Measurements from ENCODE around the gene OPCML.

OPCML gene

DNA sequence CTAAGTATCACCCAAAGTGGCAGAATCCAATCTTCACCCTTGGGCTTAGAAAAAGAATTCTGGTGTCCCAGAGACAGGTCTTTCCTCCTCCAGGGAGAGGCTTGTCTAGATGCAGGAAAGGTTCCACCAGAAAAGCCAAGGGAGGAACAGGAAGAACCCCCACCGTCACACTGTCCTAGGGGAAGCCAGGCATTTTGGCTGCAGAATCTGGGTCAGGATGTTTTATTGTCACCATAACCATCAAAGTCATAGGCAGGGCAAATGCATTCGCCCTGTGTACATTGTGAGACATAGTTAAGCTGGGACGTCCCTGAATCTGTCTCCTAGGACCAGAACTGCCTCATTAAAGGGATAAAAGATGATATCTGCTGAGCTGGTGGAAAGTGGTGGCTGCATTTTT, 590.5 kb downstream of the OPCML start:
- no peak for DNase-seq (ENCODE audit: low read depth in 2 of 2)

- peak in 1 of 2 experiments; percentile 17 for DNase-seq (ENCODE audit: low read depth in 2 of 2)
Measured at GRCh38 chr11:132941024-132941646, 591.2 kb downstream of the OPCML start.

DNA sequence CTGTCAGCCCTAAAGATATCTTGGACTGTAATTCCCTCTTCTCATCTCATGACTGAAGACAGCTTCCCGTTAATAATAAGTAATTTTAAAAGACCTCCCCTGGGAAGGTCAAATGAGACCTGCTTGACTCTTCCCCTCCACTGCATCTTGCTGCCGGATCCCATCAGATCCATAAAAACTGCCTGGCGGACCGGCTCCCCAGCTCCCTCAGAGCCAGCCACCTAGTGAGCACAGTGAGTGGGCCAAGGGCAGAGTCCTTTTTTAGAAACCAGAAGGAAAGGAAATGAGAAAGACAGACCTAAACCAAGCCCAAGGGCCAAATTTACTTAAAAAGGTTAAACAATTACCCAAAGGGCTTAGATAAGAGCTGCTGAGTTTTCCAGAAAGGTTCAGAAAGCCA, 595.3 kb downstream of the OPCML start:
- DNase-seq (ENCODE audit: low read depth in 2 of 2): no peak

GRCh38 chr11:132935383-132935782, 596.9 kb downstream of the OPCML start:
- DNase-seq (ENCODE audit: low read depth in 2 of 2): no peak

DNA sequence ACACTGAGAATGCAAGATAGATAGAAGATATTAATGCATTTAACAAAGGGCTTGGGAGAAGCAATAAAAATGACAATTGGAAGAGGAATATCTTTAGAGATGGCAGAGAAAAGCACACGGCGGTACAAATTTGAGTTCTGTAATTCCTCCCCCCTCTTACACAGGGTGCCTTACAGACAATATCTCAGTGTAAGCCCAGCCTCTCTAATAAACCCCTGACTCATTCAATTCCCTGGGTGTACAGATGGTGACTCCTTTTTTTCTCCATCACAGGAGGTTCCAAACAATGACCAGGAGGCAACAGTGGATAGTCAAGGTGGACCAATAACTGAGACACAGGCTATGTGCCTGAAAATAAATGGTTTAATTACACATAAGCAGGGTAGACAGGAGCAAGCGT, 598.6 kb downstream of the OPCML start:
- no peak for DNase-seq (ENCODE audit: low read depth in 2 of 2)

DNA sequence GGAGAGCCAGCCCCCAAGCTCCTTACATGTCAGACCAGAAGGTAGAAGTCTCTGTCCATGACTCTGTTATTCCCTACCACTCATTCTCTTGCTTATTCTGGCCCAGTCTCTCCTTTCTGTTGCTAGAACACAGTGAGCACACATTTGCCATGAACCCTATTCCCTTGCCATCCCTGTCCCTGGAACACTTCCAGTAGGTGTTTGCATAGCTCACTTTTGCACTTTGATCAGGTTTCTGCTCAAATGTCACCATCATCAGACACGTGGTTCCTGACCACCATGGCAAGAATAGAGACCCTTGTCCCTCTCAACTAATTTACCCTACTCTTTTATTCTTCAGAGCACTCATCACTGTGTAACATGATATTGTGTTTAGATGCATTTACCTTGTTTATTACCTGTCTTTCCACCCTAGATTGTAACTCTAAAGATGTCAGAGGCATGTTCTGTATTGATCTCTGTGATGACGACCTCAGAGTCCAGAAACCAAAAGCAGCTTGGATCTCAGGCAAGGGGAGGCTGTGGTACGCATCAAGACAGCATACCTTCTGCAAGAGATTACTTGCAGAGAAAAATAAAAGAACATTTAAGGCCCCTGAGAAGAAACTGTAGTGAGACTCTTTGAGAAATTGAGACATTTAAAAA, 606.4 kb downstream of the OPCML start:
- no peak for DNase-seq (ENCODE audit: low read depth in 2 of 2)

GRCh38 chr11:132921597-132921996, 610.7 kb downstream of the OPCML start:
- DNase-seq (ENCODE audit: low read depth in 2 of 2): no peak

GRCh38 chr11:132920451-132921096, 611.7 kb downstream of the OPCML start:
- no peak for DNase-seq (ENCODE audit: low read depth in 2 of 2)

DNA sequence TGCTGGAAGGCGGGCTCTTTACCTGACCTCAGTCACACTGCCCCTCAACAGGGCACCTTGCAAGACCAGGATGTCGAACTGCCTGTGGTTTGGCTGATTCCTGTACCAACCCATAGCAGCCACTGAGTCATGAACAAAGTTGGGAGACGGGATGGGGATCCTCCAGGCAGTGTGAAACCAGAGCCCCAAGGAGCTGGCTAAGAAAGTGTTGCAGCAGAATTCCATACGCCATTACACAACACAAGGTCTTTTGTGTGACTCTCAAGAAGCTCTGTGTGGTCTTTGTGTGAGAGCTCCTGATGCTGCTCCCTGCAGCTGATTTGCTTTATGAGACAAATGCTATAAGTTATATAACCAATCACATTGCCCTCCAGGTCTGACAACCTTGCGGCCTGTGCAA, 617.7 kb downstream of the OPCML start:
- no peak for DNase-seq (ENCODE audit: low read depth in 2 of 2)

DNA sequence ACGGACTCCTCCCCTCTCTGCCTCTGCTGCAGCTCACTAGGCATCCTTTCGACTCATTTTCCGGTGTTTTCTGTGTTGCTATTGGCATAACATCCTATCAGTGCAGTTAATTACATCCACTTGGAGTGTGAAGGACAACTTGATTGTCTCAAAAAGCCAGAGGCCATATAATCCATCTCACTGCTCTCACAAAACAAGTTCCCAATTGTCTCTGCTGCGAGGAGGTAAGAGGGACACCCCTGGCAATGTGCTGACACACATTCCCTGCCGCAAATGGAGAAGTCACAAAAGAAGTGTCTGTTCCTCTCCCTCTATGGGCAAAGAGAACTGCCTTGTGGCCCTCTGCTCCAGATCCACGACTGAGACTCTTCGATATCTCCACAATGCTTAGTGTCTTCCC, 618.4 kb downstream of the OPCML start:
- no peak for DNase-seq (ENCODE audit: low read depth in 2 of 2)

DNA sequence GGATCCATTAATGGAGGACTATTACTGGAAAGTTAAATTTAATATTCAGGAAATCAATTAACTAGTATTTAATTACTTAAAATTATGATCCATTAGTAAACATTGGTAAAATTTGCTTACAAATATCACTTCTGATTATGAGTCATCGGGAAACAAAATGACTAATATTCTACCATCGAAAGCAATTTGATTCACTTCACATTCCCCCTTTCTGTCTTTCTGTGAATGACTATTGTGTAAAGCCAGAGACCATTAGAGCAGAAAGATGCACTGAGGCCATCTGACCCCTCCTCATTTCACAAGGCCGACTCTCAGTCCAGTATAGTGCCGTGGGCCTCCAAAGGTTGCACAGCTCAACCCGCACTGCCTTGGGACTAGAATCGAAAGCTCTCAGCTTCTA, 619.0 kb downstream of the OPCML start:
- DNase-seq (ENCODE audit: low read depth in 2 of 2): no peak

- peak; percentile 93 for DNase-seq (ENCODE audit: low read depth in 2 of 2)
Measured at GRCh38 chr11:132911186-132911585, 621.1 kb downstream of the OPCML start.

DNA sequence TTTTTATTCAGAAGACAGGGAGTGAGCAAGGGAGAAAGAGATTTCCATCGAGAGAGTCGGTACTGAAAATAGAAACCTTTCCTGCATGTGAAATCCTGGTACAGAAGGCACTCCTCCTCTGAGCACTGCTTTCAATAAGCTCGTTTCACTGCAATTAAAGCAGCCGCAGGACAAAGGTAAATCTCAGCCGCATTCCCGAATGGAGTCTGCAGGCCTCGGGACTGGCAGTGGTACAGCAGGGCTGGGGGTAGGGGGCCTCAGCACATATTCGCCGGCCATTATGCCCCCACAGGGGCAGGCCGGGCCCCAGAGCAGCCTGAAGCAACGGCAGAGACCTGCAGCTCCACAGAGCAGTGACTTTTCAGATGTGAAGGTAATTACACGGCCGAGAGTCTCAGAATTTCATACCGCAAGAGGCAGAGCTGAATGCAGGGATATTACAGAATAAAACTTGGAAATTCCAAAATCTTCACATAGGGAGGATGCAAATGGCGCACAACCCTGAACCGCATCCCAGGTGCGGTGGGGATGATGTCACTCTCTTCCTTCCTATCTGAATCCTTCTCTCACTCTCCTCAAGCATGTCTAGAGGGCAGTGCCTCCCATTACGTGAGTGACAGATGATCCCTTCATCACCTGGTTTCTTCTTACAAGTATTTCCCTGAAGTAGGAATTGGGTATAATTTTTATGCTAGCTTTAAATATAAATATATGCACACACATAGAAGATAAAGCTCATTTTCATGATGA, 622.1 kb downstream of the OPCML start:
- no peak for DNase-seq (ENCODE audit: low read depth in 2 of 2)

GRCh38 chr11:132909021-132909606, 623.2 kb downstream of the OPCML start:
- DNase-seq (ENCODE audit: low read depth in 2 of 2): no peak

GRCh38 chr11:132908414-132908810, 623.9 kb downstream of the OPCML start:
- no peak for DNase-seq (ENCODE audit: low read depth in 2 of 2)

DNA sequence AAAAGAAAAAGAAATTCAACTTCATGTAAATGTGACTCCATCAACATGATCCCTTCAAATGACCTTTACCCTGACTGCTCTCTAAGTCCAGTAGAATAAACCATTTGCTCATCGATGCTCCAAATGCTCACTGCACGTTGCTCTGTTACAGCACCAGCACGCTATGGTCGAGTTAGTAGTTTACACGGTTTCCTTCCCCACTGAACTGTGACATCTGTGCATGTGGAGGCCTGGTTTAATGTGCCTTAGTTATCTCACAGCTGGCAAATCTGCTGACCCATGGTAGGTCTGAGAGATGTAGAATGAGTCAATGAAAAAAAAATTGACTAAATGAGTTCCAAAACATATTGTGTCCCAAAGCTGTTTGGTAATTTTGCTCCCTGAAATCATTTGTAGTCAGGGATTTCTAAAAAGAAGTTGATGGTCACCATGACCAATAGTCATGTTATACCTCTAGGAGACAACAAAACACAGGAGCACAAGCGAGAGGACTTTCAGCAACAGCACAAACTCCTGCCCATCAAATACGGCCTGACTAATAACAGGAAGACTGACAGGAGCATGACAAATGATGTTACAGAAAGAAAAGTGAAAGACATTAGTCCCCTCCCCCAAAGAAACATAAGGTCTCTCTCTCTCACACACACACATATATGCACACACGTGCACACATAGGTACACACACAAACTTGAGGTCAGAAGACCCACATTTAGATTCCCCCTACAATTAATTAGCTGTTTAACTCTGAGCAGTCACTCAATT, 624.5 kb downstream of the OPCML start:
- no peak for DNase-seq (ENCODE audit: low read depth in 2 of 2)

- DNase-seq (ENCODE audit: low read depth in 2 of 2): no peak
Measured at GRCh38 chr11:132904607-132905006, 627.7 kb downstream of the OPCML start.

DNA sequence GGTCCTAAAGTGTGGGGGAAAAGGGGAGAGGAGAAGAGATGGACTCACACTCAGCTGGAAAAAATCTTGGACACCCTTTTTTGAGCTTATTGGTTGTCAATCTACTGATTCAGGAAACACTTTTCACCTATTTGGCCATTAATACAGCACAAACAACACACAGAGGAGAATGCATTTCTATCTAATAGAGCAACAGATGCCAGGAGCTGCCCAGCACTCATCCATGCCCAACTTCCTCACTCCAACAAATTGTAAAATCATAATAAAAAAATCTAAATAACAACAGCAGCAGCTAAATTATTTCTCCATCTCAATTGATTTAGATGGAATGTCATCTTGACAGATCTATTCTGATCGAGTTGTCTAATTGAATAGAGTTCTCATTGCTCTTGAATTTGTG, 628.2 kb downstream of the OPCML start:
- no peak for DNase-seq (ENCODE audit: low read depth in 2 of 2)

GRCh38 chr11:132901638-132902471, 630.4 kb downstream of the OPCML start:
- no peak for DNase-seq (ENCODE audit: low read depth in 2 of 2)

- DNase-seq (ENCODE audit: low read depth in 2 of 2): no peak
Measured at GRCh38 chr11:132898676-132899075, 633.6 kb downstream of the OPCML start.

DNA sequence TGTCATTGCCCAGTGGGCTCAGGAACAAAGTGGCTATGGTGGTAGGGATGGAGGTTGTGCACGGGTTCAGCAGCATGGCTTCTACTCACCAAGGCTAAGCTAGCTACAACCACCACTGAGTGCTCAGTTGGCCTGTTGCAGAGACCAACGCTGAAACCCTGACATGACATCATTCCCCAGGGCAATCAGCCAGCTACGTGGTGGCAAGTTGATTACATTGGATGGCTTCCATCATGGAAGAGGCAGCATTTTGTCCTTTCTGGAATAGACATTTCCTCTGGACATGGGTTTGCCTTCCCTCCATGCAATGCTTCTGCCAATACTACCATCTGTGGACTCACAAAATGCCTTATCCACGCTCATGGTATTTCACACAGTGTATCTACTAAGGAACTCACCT, 634.3 kb downstream of the OPCML start:
- DNase-seq (ENCODE audit: low read depth in 2 of 2): no peak
